Measurements from ENCODE around the gene CDC42EP5. TPM values are rescaled to one million over a fixed set of nuclear protein-coding genes. Genes with fewer than 3 reads are reported as not detected.
"Not testable (repeated sequence)": the region's sequence is repeated elsewhere in the genome, so short reads cannot be mapped to it uniquely, and the experiment has no call there.

The CDC42EP5 gene
- total and polyA plus RNA-seq, 7 donors: 12.1 to 529 (median 16.6) TPM

DNA sequence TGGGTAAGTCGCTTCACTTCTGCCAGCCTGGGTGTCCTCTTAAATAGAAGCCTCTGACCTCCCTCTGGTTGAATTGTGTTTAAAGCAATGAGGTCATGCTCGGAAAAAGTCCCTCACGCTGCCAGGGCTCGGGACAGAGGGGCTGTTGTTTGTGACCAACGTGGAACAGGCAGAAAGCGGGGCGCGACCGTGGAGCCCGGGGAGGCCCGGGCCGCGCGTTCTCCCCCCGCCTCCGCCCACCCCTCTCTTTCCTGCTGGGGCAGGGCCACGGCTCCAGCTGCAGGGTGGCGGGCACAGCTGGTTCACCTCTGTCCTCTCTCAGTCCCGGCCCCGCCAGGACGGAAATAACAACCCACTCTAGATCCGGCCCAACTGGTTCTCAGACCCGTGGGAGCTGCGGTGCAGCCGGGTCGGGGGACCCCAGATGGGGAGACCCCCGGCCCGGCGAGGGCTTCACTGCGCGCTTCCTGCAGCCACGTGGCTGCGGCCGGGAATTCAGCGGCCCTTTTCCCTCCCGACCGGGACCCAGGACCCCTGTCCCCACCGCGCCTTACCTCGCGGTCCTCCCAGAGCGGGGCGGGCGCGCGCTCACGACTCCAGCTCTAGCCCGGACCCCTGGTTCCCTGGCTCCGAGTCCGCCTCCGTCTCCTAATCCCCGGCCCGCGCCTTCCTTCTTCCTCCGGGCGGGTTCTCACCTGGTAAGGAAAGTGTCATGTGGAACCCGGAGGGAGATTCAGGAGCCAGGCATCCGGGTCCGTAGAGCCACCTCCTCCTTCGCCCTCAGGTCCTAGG is 1.9 kb downstream of the CDC42EP5 start:
- 1 to 2% methylated on average over 60 of the region's 60 CpGs for WGBS, 2 donors
- Histone ChIP-seq H3K27me3 (peaks cover 11 to 44% (median 12%) of the 10 kb centered on the region in 3 donors), H3K9me3 (no peaks in the 10 kb centered on the region), H3K4me3 (peak overlapping the region; percentile 20 to 48 (median 45)), H3K27ac (peak overlapping the region; percentile 72 to 82 (median 76)), H3K4me1 (peaks cover 0 to 13% (median 9%) of the 10 kb centered on the region in 4 donors), H3K36me3 (no peaks in the 10 kb centered on the region)
- peak; percentile 78 for DNase-seq
- TF ChIP-seq EP300 (IDR thresholded peaks at IDR 0.05) (no peak), POLR2A (IDR thresholded peaks at IDR 0.05) (peak in 1 of 2 donors; percentile 7), CTCF (IDR thresholded peaks at IDR 0.05) (no peak), POLR2AphosphoS5 (IDR thresholded peaks at IDR 0.05) (peak in 3 of 4 donors; percentile 48 to 58 (median 52))
- intact Hi-C loops (cut with DNase I): no loop called here

GRCh38 chr19:54470276-54470887 is 2.7 kb downstream of the CDC42EP5 start:
- Histone ChIP-seq H3K36me3 (no peaks in the 10 kb centered on the region), H3K4me1 (peaks cover 0 to 13% (median 9%) of the 10 kb centered on the region in 4 donors), H3K9me3 (no peaks in the 10 kb centered on the region), H3K27ac (peak overlapping the region; percentile 72 to 82 (median 76)), H3K27me3 (peaks cover 11 to 44% (median 12%) of the 10 kb centered on the region in 3 donors), H3K4me3 (peak overlapping the region in 2 of 4 donors; percentile 45)
- WGBS, 2 donors: 20 to 67% methylated on average over 10 of the region's 10 CpGs
- DNase-seq: no peak
- intact Hi-C loops (cut with DNase I): no loop called here
- TF ChIP-seq POLR2AphosphoS5 (IDR thresholded peaks at IDR 0.05): no peak
- no peak for TF ChIP-seq POLR2A (IDR thresholded peaks at IDR 0.05)
- no peak for TF ChIP-seq EP300 (IDR thresholded peaks at IDR 0.05)
- TF ChIP-seq CTCF (IDR thresholded peaks at IDR 0.05): no peak

- Histone ChIP-seq H3K4me3 (no peak overlapping the region), H3K9me3 (no peaks in the 10 kb centered on the region), H3K4me1 (peaks cover 0 to 18% (median 15%) of the 10 kb centered on the region in 4 donors), H3K27ac (peak overlapping the region; percentile 72 to 82 (median 76)), H3K36me3 (no peaks in the 10 kb centered on the region), H3K27me3 (peaks cover 11 to 38% (median 12%) of the 10 kb centered on the region in 3 donors)
- DNase-seq: no peak
- WGBS, 2 donors: 13 to 61% methylated on average over 8 of the region's 8 CpGs
- intact Hi-C loops (cut with DNase I): loop anchor here (10.0 kb wide), 2 partner anchors 265 to 645 kb away; partner anchors contain the start of genes PPP1R12C and RPS9
- TF ChIP-seq EP300 (IDR thresholded peaks at IDR 0.05): no peak
- TF ChIP-seq CTCF (IDR thresholded peaks at IDR 0.05): no peak
- TF ChIP-seq POLR2AphosphoS5 (IDR thresholded peaks at IDR 0.05): no peak
- TF ChIP-seq POLR2A (IDR thresholded peaks at IDR 0.05): no peak
Measured at GRCh38 chr19:54469496-54469934, 3.6 kb downstream of the CDC42EP5 start.

DNA sequence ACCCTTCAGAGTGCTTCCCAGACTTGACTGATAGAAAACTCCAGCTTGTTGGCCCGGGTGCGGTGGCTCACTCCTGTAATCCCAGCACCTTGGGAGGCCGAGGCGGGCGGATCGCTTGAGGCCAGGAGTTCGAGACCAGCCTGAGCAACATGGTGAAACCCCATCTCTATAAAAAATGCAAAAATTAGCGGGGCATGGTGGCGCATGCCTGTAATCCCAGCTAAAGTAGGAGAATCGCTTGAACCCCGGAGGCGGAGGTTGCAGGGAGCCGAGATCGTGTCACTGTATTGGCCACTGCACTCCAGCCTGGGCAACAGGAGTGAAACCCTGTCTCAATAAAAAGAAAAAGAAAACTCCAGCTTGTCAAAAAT is 7.0 kb downstream of the CDC42EP5 start:
- Histone ChIP-seq H3K36me3 (peaks cover 0 to 13% (median 6%) of the 10 kb centered on the region in 4 donors), H3K27me3 (peaks cover 2 to 20% (median 4%) of the 10 kb centered on the region in 3 donors), H3K4me1 (peaks cover 0 to 44% (median 39%) of the 10 kb centered on the region in 4 donors)
- H3K9me3 ChIP-seq, H3K4me3 ChIP-seq, DNase-seq, H3K27ac ChIP-seq: not testable (repeated sequence)
- intact Hi-C loops (cut with DNase I): loop anchor here (10.0 kb wide), 2 partner anchors 261 to 649 kb away; partner anchors contain the start of genes PPP1R12C and RPS9
- WGBS, 2 donors: 93 to 96% methylated on average over 14 of the region's 14 CpGs
